Islet of Langerhans (tissue), 1 donor: ENCODE data around the gene CCL19.

Source experiments
- FAIRE-seq: peaks from one replicate; lab custom pipeline; 2011; peaks lifted over from hg19 to GRCh38; lab: Jason Lieb, UNC

The CCL19 gene

DNA sequence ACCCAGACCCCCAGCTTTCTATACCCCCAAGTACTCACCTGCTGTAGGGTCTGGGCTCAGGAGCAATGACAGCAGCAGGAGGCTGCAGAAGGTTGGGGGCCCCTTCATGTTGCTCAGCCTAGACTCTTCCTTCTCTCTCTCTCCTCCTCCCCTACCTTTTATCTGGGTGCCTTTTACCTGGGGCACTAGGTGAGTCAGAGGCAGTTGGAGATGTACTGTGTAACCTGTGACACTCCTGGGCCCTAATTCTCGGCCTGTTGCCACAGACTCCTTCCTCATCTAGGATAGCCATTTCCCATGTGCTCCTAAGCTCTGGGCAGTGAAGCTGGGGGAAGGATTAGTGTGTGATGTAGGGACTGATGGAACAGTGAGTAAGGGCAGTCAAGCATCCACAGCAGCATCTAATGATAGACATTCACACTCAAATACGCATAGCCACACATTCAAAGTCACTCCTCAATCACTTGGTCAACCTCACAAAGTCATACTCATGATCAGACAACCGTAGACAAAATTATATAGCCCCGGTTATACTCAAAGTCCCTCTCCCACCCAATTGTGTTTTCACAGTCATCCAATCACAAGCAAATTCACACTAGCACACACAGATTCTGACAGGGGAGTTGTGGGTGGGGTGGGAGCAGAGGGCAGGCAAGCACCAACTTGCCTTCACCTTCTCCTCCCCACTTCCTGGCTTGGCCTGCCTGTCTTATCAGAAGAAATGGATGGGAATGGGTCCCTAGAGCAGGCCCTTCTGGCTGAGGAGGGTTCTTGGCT is 28.4 kb downstream of the CCL19 start, which contains the start of gene CCL27:
Gene CCL27 (minus strand): TSS at position 132 of the 777 bp plus-strand sequence. CDS start 24 bp downstream, at position 108.
- FAIRE-seq, result no peak

DNA sequence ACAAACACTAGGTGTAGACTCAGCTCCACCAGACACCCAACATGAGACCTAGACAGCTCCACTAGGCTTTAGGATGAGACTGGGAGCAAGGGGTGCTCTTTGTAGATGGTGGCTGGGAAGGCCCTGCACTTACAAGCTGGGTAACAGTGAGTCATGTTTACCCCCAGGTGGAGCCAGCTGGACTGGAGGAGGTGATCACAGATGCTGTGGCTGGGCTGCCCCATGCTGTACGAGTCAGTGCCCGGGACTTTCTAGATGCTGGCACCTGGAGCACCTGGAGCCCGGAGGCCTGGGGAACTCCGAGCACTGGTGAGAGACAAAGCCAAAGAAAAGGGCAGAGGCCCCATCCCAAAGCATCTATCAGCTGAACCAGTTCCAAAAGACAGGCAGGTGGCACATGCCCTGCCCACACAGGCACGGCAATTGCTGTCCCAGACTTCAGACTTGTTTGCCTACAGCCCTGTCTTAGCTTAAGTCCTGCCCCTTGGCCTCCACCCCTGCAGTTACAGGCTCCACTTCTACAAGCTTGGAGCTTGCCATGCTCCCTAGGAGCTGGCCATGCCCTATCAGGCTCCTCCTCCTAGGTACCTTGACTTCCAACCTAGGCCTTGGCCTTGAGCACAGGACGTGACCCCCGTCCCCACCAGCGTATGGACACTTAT is 31.4 kb downstream of the CCL19 start:
- no peak for FAIRE-seq

DNA sequence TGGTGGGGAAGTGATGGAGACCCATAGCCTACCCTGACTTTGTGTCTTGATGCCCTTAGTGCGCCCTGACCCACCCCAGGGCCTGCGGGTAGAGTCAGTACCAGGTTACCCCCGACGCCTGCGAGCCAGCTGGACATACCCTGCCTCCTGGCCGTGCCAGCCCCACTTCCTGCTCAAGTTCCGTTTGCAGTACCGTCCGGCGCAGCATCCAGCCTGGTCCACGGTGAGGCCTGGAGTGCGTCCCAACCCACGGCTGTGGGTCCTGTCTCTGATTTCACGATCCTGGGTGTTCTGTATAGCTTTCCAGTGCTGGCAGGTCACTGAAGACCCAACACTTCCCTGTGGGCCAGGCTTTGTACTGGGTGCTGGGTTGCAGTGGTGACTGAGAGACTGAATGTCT is 32.6 kb downstream of the CCL19 start:
- no peak for FAIRE-seq

DNA sequence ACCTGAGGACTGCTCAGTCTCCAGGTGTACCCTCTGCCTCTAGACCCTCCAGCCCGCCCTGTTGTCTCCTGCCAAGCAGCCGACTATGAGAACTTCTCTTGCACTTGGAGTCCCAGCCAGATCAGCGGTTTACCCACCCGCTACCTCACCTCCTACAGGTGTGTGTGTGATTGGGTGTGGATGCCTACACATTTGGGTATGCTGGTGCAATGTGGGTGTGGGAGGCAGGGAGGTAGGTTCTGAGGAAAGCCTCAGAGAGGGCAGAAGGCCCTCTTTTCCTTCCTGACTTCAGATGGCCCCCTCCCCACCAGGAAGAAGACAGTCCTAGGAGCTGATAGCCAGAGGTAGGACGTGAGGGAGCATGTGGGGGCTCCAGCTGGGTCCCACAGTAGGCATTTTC is 34.1 kb downstream of the CCL19 start:
- FAIRE-seq, result no peak

DNA sequence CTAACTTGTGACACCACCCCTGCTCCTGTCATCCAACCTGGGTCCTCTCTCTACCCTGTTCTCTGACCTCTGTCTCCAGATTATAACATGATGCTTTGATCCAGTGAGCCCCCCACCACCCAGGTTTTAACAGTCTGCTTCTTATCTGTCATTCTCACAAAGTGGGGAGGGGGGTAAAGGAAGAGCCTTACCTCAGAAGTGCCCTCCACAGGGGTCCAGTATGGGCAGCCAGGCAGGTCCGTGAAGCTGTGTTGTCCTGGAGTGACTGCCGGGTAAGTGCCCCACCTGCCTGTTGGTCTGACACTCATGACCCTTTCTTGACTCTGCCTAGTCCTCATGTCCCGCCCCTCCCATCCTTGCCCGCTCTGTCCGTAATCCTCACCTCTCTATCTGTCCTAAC is 35.7 kb downstream of the CCL19 start:
- FAIRE-seq, result no peak

DNA sequence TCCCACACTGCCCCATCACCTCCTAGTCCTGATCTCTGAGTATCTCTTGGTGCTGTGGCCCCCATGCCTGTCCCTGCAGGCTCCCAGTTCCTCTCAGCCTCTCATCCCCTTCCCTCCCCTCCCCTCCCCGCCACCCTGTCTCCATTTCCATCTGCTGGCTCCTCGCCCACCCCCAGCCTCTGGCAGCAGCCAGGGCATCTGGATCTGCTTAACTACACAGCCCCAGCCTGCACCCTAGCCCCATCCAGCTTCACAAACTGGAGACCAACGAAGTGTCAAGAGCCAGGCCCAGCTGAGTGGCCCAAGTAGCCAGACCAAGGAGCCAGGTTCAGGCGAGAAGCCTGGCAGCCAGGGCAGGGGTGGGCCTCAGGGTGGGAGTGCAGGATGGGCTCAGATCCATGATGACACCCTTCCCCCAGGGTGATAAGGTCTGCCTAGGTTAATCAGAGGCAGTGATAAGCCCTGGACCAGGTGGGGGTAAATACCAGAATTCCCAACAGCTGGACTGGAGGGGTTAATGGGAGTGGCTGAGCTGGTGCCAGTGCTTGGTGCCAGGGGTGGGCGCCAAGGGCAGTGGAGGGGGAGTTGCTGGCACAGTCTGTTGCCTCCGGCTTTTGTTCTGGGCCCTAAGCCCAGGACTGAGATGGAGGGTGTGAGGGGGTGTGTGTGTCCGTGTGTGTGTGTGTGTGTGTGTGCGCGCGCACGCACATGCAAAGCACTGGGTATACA is 36.6 kb downstream of the CCL19 start:
- no peak for FAIRE-seq

DNA sequence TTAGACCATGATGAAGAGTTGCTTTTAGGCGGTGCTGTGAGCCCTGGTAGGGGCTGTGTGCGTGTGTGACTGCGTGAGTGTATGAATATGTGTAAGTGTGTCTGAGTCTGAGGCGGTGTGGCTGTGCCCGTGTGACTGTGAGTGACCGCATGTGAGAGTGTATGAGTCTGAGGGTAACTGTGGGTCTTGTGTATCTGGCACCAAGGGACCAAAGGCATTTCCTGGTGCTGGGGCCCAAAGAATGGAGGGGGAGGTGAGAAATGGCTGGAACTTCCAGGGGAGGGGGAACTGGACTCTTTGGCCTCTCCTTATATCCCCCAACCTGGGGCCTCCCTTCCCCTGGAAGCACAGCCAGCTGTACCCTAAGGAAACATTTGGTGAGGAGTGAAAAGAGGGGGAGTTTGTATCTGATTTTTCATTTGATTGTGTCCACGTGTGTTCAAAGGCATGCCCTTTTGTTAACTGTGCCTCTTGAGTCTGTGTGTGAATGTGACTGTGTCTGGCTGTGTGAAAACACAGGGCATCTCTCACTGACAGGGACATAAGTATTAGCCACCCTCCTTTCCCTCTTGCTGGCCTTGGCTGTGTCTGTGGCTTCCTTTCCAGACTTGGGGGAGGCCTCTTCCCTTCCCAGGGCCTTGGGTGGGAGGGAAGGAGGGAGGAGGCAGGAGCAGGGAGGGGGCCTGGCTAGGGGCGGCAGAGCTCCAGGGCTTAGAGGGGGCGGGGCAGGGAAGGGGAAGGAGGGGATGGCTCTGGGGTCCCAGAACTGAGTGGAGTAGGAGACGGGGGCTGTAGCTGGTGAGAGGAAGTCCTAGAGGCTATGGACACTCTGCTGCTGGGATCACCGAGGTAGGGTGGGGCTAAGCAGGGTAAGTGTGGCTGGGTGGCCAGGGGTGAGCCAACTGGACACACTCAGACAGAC is 37.7 kb downstream of the CCL19 start:
- no peak for FAIRE-seq

DNA sequence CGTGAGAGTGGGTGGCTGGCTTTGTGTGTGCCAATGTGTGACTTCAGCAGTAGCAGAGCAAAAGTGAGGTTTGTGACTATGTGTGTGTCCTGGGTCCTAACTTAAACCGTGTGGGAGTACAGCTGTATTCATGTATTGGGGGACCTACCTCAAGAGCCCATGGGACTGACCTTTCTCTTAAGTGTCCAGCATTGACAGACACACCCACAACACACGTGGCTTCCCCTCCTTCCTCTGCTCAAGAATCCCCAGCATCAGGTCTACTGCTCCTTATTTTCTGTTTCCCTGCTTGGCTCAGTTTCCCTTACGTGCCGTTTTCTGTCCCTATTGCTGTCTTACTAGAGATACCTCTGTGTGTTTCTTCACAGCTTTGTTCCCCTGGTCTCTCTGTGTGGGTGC is 38.5 kb downstream of the CCL19 start:
- no peak for FAIRE-seq

DNA sequence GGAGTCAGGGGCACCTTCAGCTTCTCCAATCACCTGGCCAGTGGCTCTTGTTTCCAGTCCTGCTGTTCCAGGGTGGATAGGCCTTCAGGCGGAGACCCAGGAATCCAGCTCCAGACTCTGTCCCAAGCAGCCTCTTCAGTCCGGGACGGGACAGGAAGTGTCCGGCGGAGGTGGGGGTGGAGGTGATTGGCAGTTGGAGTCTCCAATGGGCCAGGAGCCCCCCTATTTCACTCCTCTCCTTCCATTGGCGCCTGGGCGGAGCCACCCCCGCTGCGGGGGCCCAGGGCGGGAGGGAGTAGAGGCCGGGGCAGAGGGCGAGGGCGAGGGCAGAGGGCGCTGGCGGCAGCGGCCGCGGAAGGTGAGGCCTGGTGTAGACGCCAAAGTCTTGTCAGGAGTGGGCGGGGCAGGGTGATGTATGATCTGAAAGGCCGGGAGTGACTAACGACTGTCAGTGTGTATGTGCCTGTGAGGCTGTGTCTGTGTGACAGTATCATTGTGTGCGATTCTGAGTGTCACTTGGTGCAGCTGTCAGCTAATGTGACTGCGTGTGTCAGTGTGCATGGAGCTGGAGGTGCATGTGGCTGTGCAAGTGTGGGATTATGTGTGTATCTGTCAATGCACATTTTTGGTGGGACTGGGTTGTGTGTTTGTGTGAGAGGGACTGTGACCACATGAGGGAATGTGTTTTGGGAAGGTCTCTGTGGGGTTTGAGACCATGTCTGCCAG is 39.0 kb downstream of the CCL19 start, which contains the start of gene IL11RA:
Gene IL11RA (plus strand): TSS at position 310 of the 726 bp plus-strand sequence. CDS start 3,033 bp downstream, outside the sequence.
- FAIRE-seq, result no peak

DNA sequence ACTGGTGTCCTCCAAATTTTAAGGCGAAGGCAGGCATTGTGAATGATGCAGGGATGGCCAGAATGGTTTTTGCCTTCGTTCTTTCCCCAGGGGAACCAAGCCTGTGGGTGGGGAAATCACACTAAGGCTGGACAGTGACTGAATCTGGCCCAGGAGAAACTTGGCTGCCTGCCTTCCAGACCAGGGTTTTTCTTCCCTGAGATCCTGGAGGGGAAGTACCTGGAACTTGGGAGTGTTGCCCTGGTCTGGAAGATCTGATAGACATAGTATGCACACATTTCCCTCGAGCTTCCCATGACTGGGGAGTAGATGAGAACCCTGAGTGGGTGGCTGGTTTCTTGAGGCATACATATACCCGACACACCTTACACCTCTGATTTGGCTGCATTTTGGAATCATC is 39.8 kb downstream of the CCL19 start:
- FAIRE-seq, result no peak

DNA sequence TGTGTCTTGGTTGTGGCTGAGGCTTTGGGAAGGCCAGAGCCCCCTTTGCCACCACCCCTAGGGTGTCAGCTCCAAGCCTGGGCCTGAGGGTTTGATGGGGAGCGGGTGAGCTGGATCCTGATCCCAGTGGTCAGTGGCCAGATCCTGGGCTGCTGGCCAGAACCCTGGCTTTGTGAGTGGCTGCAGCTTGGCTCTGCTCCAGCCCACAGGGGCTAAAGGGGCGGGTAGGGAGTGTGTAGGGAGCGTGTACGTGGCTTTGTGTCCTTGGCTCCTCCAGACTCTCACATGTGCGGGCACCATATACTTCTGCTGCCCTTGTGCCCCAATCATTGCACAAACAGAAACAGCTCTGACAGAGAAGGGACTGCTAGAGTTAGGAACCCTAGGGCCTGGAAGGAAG is 40.3 kb downstream of the CCL19 start:
- FAIRE-seq, result no peak

DNA sequence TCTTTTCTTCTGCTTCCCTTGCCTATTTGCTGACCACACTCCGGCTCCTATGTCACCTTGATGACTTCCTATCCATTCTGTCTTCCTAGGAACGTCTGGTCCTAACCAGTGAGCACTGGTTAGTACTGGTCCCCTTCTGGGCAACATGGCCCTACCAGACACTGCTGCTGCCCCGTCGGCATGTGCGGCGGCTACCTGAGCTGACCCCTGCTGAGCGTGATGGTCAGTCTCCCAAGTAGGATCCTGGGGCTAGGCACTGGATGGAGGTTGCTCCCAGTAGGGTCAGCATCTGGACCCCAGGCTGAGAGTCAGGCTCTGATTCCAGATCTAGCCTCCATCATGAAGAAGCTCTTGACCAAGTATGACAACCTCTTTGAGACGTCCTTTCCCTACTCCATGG is 42.4 kb downstream of the CCL19 start:
- FAIRE-seq, result no peak

DNA sequence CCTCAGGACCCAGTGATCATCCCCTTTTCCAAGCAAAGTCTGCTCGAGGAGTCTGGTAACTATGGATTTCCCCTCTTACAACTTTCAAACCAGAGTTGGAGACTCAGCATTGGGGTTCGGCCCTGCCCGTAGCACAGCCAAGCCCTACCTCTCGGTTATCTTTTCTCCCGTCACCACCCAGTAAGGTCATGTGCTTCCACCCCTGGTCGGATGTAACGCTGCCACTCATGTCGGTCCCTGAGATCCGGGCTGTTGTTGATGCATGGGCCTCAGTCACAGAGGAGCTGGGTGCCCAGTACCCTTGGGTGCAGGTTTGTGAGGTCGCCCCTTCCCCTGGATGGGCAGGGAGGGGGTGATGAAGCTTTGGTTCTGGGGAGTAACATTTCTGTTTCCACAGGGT is 43.4 kb downstream of the CCL19 start:
- no peak for FAIRE-seq

DNA sequence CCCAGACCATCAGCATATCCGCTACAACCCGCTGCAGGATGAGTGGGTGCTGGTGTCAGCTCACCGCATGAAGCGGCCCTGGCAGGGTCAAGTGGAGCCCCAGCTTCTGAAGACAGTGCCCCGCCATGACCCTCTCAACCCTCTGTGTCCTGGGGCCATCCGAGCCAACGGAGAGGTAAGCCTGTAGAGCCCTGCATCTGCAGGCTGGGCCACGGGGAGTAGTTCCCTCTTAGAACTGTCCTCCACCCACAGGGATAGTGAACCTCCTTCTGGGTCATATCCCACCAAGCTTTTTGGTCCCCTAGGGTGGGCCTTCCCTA is 44.0 kb downstream of the CCL19 start:
- FAIRE-seq, result no peak

DNA sequence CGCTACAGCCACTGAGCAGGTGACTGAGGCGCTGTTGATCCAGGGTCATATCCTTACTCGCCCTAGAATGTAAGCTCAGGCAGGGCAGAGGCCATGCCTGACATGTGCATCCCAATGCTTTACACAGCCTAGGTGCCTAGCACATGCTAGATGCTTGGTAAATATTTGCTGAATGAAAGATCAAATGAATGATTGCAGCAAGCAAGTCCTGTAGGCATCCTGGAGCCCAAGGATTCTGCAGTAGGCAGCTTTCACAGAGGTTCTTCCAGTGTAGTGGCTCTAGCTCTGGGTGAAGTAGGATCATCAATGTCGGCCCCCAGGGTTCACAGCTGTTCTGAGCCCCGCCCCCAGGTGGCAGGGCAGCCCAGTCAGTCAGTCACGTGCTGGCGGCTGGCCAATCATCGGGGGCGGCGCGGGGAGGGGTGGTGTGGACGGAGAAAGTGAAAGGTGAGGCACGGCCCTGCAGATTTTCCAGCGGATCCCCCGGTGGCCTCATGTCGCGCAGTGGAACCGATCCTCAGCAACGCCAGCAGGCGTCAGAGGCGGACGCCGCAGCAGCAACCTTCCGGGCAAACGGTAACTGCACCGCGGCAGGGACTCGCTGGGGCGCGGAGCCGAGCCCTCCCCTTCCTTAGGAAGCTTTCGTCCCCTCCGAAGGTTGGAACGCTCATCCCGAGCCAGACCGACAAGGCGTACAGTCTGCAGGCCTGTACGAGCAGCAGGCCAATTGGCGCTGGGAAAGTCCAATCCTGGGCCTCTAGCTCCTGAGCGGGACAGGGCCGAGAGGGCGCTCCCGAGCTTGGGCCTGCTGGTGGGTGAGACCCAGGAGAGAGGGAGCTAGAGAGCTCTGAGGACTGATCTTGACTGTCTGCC is 44.6 kb downstream of the CCL19 start, which contains the start of gene GALT:
Gene GALT (plus strand): TSS at position 465 of the 873 bp plus-strand sequence. CDS start 30 bp downstream, at position 495.
- no peak for FAIRE-seq

DNA sequence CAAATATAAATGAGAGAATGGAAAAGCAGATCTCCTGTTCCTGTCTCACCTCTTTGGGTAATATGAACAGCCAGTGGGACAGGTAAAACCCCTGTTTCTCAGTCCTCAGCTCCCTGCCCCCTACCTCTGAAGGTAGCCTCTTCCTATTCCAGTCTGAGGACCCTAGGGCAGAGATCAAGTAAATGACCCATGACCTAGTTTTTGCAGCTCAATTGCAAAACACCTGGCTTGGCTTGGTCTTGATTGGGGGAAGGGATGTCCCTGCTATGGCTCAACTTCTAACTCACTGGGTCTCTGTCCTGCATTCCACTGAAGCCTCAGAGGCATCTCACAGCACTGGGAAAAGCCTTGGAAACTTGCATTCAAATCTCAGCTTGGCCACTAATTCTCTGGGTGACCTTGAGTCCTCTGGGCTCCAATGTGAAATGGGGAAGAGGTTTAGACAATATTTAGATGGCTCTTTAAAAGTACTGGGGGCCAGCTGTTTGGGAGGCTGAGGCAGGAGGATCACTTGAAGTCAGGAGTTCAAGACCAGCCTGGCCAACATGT is 46.2 kb downstream of the CCL19 start:
- FAIRE-seq, result no peak

DNA sequence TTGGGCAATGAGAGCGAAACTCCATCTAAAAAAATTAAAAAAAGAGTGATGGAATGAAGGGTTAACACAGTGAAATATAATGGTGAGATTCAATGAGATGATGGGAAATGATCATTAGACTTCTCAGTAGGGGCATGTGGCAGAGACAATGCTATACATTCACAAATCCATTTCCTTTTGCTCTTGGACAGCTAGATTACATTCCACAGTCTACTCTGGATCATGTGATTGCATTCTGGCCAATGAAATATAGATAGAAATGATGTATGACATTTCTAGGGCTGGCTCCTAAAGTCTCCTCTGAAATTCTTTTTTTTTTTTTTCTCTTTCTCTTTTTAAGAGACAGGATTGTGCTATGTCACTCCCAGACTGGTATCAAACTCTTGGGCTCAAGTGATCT is 48.4 kb downstream of the CCL19 start:
- FAIRE-seq, result no peak
